Glutamatergic neuron (in vitro differentiated cells): ENCODE measurements around the gene SPDYE16. TPM values are rescaled to one million over a fixed set of nuclear protein-coding genes. Genes with fewer than 3 reads are reported as not detected.
"Not testable (repeated sequence)": the region's sequence is repeated elsewhere in the genome, so short reads cannot be mapped to it uniquely, and the experiment has no call there.

Experiments
- DNase-seq: peaks from one replicate; pipeline ENCODE4 v3.0.0; 2022
- H3K27ac Mint-ChIP-seq: one replicate; pipeline ENCODE4 v1.8.0; 2020; ENCODE audit warnings: mild to moderate bottlenecking, mixed read lengths, inconsistent platforms; ENCODE audit not compliant: unreplicated experiment
- H3K27me3 Mint-ChIP-seq: one replicate; pipeline ENCODE4 v1.8.0; 2020; ENCODE audit warnings: mild to moderate bottlenecking, moderate library complexity, mixed read lengths, inconsistent platforms; ENCODE audit not compliant: unreplicated experiment
- H3K36me3 Mint-ChIP-seq: one replicate; pipeline ENCODE4 v1.8.0; 2020; ENCODE audit warnings: mild to moderate bottlenecking, mixed read lengths, inconsistent platforms; ENCODE audit not compliant: unreplicated experiment
- H3K4me1 Mint-ChIP-seq: one replicate; pipeline ENCODE4 v1.8.0; 2020; ENCODE audit warnings: mild to moderate bottlenecking, low read depth, mixed read lengths, inconsistent platforms; ENCODE audit not compliant: unreplicated experiment
- H3K4me3 Mint-ChIP-seq: one replicate; pipeline ENCODE4 v1.8.0; 2020; ENCODE audit warnings: mild to moderate bottlenecking, mixed read lengths, inconsistent platforms; ENCODE audit not compliant: unreplicated experiment
- H3K9me3 Mint-ChIP-seq: one replicate; pipeline ENCODE4 v1.8.0; 2020; ENCODE audit warnings: mild to moderate bottlenecking, moderate library complexity, mixed read lengths, inconsistent platforms; ENCODE audit not compliant: unreplicated experiment
- CTCF ChIP-seq: fragments of 200-600 bp; sonication (generic); IDR thresholded peaks from one replicate; pipeline ENCODE4 v1.5.0; 2021; ENCODE audit not compliant: partially characterized antibody, unreplicated experiment
- total RNA-seq: library from RNA; stranded (reverse); fragmentation: NEBNext Ultra II Directional; extraction: Animal tissue kit (Norgen Biotek cat#: 25700); gene quantifications from one replicate; pipeline ENCODE4 v1.2.1, GENCODE V29; 2021; ENCODE audit not compliant: unreplicated experiment

Gene SPDYE16
- total RNA-seq, 1 donor from 2014 or later, result 0.20 TPM

GRCh38 chr7:76512941-76513816 lies 29.9 kb downstream of the SPDYE16 start:
- Mint-ChIP-seq H3K27ac (peak overlapping the region; percentile 55), H3K27me3 (peaks cover 2% of the 10 kb centered on the region), H3K4me3 (no peak overlapping the region), H3K36me3 (no peaks in the 10 kb centered on the region), H3K4me1 (peaks cover 2% of the 10 kb centered on the region), H3K9me3 (peaks cover 6% of the 10 kb centered on the region)
- peak; percentile 68 for TF ChIP-seq CTCF
- peak; percentile 64 for DNase-seq

- not testable (repeated sequence) for H3K36me3 Mint-ChIP-seq, H3K9me3 Mint-ChIP-seq, DNase-seq, H3K27me3 Mint-ChIP-seq, H3K4me1 Mint-ChIP-seq, H3K4me3 Mint-ChIP-seq, H3K27ac Mint-ChIP-seq
Measured at GRCh38 chr7:76511911-76512885, 30.9 kb downstream of the SPDYE16 start.

- H3K9me3 Mint-ChIP-seq, result peaks cover 10% of the 10 kb centered on the region
- H3K36me3 Mint-ChIP-seq, H3K27ac Mint-ChIP-seq, H3K4me1 Mint-ChIP-seq, H3K4me3 Mint-ChIP-seq, H3K27me3 Mint-ChIP-seq: not testable (repeated sequence)
- DNase-seq, result peak; percentile 48
Measured at GRCh38 chr7:76511200-76511910, 31.7 kb downstream of the SPDYE16 start.

GRCh38 chr7:76509931-76510877 lies 32.9 kb downstream of the SPDYE16 start, which contains the start of gene UPK3B:
UPK3B (plus strand) TSS chr7:76510552; CDS start chr7:76510653, 101 bp downstream.
- H3K36me3 Mint-ChIP-seq, result no peaks in the 10 kb centered on the region
- H3K27ac Mint-ChIP-seq, result peak within 1 kb of the TSS; percentile 69
- peak; percentile 57 for DNase-seq
- H3K9me3 Mint-ChIP-seq, result peaks cover 10% of the 10 kb centered on the region
- peaks cover 2% of the 10 kb centered on the region for H3K27me3 Mint-ChIP-seq
- peaks cover 6% of the 10 kb centered on the region for H3K4me1 Mint-ChIP-seq
- no peak within 1 kb of the TSS for H3K4me3 Mint-ChIP-seq
- TF ChIP-seq CTCF, result no peak

- H3K9me3 Mint-ChIP-seq, result peaks cover 8% of the 10 kb centered on the region
- H3K27me3 Mint-ChIP-seq, result peaks cover 2% of the 10 kb centered on the region
- H3K36me3 Mint-ChIP-seq, result no peaks in the 10 kb centered on the region
- H3K4me1 Mint-ChIP-seq, result peaks cover 6% of the 10 kb centered on the region
- no peak for TF ChIP-seq CTCF
- DNase-seq, result no peak
- H3K27ac Mint-ChIP-seq, result no peak overlapping the region
- H3K4me3 Mint-ChIP-seq, result no peak overlapping the region
Measured at GRCh38 chr7:76507723-76508406, 35.2 kb downstream of the SPDYE16 start.

- not testable (repeated sequence) for H3K9me3 Mint-ChIP-seq, H3K4me3 Mint-ChIP-seq, DNase-seq, H3K36me3 Mint-ChIP-seq, H3K4me1 Mint-ChIP-seq, H3K27me3 Mint-ChIP-seq, H3K27ac Mint-ChIP-seq
Measured at GRCh38 chr7:76506643-76507042, 36.5 kb downstream of the SPDYE16 start.
